NOMO-1 (cell line): ENCODE data around the gene SPHK2.
"Not testable (repeated sequence)": the region's sequence is repeated elsewhere in the genome, so short reads cannot be mapped to it uniquely, and the experiment has no call there.

Experiments used
- DNase-seq, 2 experiments: peaks; one replicate each; lab custom pipeline; 2025; ENCODE audit not compliant: unreplicated experiment in 2 of 2; lab: John Stamatoyannopoulos, UW

Gene SPHK2

GRCh38 chr19:48676887-48677286 is 57.6 kb downstream of the SPHK2 start:
- DNase-seq = no peak

GRCh38 chr19:48678201-48678600 is 58.9 kb downstream of the SPHK2 start:
- no peak for DNase-seq

DNA sequence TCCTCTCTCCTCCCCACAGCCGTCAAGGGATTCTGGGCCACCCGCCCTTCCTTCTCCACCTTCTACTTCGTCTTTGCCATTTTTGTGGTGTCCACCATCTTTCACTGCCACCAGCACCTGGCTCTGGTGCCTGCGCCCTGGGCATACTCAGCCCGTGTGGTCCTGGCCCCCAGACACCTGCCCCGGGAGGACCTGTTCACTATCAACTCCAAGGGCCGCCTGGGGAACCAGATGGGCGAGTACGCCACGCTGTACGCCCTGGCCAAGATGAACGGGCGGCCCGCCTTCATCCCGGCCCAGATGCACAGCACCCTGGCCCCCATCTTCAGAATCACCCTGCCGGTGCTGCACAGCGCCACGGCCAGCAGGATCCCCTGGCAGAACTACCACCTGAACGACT is 60.7 kb downstream of the SPHK2 start:
- DNase-seq = not testable (repeated sequence)
